ENCODE results near the gene ASIC4. TPM values are rescaled to one million over a fixed set of nuclear protein-coding genes. Genes with fewer than 3 reads are reported as not detected.

The ASIC4 gene
- total RNA-seq, 1 experiment from 2014 or later = not detected

- DNase-seq (ENCODE audit: low read depth in 1 of 2, low spot score in 2 of 2) = no peak
- Histone ChIP-seq H3K9me3 (replicated peaks) (no peaks in the 10 kb centered on the region), H3K4me3 (no peak overlapping the region), H3K27me3 (replicated peaks) (peaks cover 19% of the 10 kb centered on the region), H3K4me1 (replicated peaks) (peaks cover 4% of the 10 kb centered on the region; the same call in 1 of the 2 replicates), H3K27ac (no peak overlapping the region), H3K36me3 (peaks cover 8% of the 10 kb centered on the region; the same call in 1 of the 2 replicates)
Measured at GRCh38 chr2:219533930-219534661, 19.8 kb downstream of the ASIC4 start.

GRCh38 chr2:219536425-219536824 lies 22.1 kb downstream of the ASIC4 start:
- H3K9me3 ChIP-seq (replicated peaks) = no peaks in the 10 kb centered on the region

GRCh38 chr2:219536967-219537366 lies 22.7 kb downstream of the ASIC4 start:
- peaks cover 34% of the 10 kb centered on the region for H3K36me3 ChIP-seq

More at GRCh38 chr2:219536425-219536824, 22.1 kb downstream of the ASIC4 start:
- H3K4me1 ChIP-seq (replicated peaks) = no peaks in the 10 kb centered on the region
- no peak overlapping the region for H3K27ac ChIP-seq
- DNase-seq (ENCODE audit: low read depth in 1 of 2, low spot score in 2 of 2) = no peak
- H3K27me3 ChIP-seq (replicated peaks) = peaks cover 9% of the 10 kb centered on the region
- H3K36me3 ChIP-seq = peaks cover 30% of the 10 kb centered on the region
- no peak overlapping the region for H3K4me3 ChIP-seq

GRCh38 chr2:219537657-219538488 lies 23.6 kb downstream of the ASIC4 start:
- peaks cover 34% of the 10 kb centered on the region for H3K36me3 ChIP-seq
- H3K4me3 ChIP-seq = no peak overlapping the region
- H3K27me3 ChIP-seq (replicated peaks) = no peaks in the 10 kb centered on the region
- no peaks in the 10 kb centered on the region for H3K4me1 ChIP-seq (replicated peaks)
- no peak for DNase-seq (ENCODE audit: low read depth in 1 of 2, low spot score in 2 of 2)
- H3K9me3 ChIP-seq (replicated peaks) = no peaks in the 10 kb centered on the region
- H3K27ac ChIP-seq = no peak overlapping the region

More at GRCh38 chr2:219536967-219537366, 22.7 kb downstream of the ASIC4 start:
- no peaks in the 10 kb centered on the region for H3K4me1 ChIP-seq (replicated peaks)
- no peak overlapping the region for H3K27ac ChIP-seq
- no peaks in the 10 kb centered on the region for H3K9me3 ChIP-seq (replicated peaks)
- no peak for DNase-seq (ENCODE audit: low read depth in 1 of 2, low spot score in 2 of 2)
- H3K27me3 ChIP-seq (replicated peaks) = peaks cover 5% of the 10 kb centered on the region; the same call in 1 of the 2 replicates
- H3K4me3 ChIP-seq = no peak overlapping the region

- Histone ChIP-seq H3K4me1 (replicated peaks) (no peaks in the 10 kb centered on the region), H3K4me3 (no peak overlapping the region), H3K9me3 (replicated peaks) (no peaks in the 10 kb centered on the region), H3K27ac (no peak overlapping the region), H3K27me3 (replicated peaks) (no peaks in the 10 kb centered on the region), H3K36me3 (peaks cover 34% of the 10 kb centered on the region)
- no peak for DNase-seq (ENCODE audit: low read depth in 1 of 2, low spot score in 2 of 2)
Measured at GRCh38 chr2:219538504-219538951, 24.2 kb downstream of the ASIC4 start.

- H3K4me3 ChIP-seq = no peak overlapping the region
- no peaks in the 10 kb centered on the region for H3K27me3 ChIP-seq (replicated peaks)
- H3K9me3 ChIP-seq (replicated peaks) = no peaks in the 10 kb centered on the region
- no peak overlapping the region for H3K27ac ChIP-seq
- peaks cover 34% of the 10 kb centered on the region for H3K36me3 ChIP-seq
- DNase-seq (ENCODE audit: low read depth in 1 of 2, low spot score in 2 of 2) = no peak
- peaks cover 3% of the 10 kb centered on the region for H3K4me1 ChIP-seq (replicated peaks)
Measured at GRCh38 chr2:219538956-219539788, 24.9 kb downstream of the ASIC4 start.

- no peaks in the 10 kb centered on the region for H3K27me3 ChIP-seq (replicated peaks)
- no peak for DNase-seq (ENCODE audit: low read depth in 1 of 2, low spot score in 2 of 2)
- peaks cover 4% of the 10 kb centered on the region for H3K4me1 ChIP-seq (replicated peaks)
- H3K27ac ChIP-seq = no peak overlapping the region
- no peak overlapping the region for H3K4me3 ChIP-seq
- peaks cover 34% of the 10 kb centered on the region for H3K36me3 ChIP-seq
- no peaks in the 10 kb centered on the region for H3K9me3 ChIP-seq (replicated peaks)
Measured at GRCh38 chr2:219539926-219540678, 25.8 kb downstream of the ASIC4 start.

- Histone ChIP-seq H3K9me3 (replicated peaks) (no peaks in the 10 kb centered on the region), H3K36me3 (peaks cover 34% of the 10 kb centered on the region), H3K27ac (no peak overlapping the region), H3K4me3 (no peak overlapping the region), H3K27me3 (replicated peaks) (no peaks in the 10 kb centered on the region), H3K4me1 (replicated peaks) (peaks cover 4% of the 10 kb centered on the region)
- DNase-seq (ENCODE audit: low read depth in 1 of 2, low spot score in 2 of 2) = no peak
Measured at GRCh38 chr2:219540784-219541504, 26.7 kb downstream of the ASIC4 start.

GRCh38 chr2:219541611-219542180 lies 27.4 kb downstream of the ASIC4 start:
- no peak overlapping the region for H3K4me3 ChIP-seq
- no peak overlapping the region for H3K27ac ChIP-seq
- peaks cover 4% of the 10 kb centered on the region for H3K4me1 ChIP-seq (replicated peaks)
- peaks cover 34% of the 10 kb centered on the region for H3K36me3 ChIP-seq
- no peaks in the 10 kb centered on the region for H3K9me3 ChIP-seq (replicated peaks)
- DNase-seq (ENCODE audit: low read depth in 1 of 2, low spot score in 2 of 2) = peak in 1 of 2 experiments; percentile 40
- H3K27me3 ChIP-seq (replicated peaks) = no peaks in the 10 kb centered on the region

- Histone ChIP-seq H3K36me3 (peaks cover 34% of the 10 kb centered on the region), H3K4me3 (peak overlapping the region; percentile 66), H3K27me3 (replicated peaks) (no peaks in the 10 kb centered on the region), H3K9me3 (replicated peaks) (no peaks in the 10 kb centered on the region), H3K27ac (no peak overlapping the region; the same call in 1 of the 2 replicates), H3K4me1 (replicated peaks) (peaks cover 4% of the 10 kb centered on the region)
- peak in 1 of 2 experiments; percentile 78 for DNase-seq (ENCODE audit: low read depth in 1 of 2, low spot score in 2 of 2)
Measured at GRCh38 chr2:219542931-219543595, 28.8 kb downstream of the ASIC4 start.

- peak; percentile 99 for DNase-seq (ENCODE audit: low read depth in 1 of 2, low spot score in 2 of 2)
- Histone ChIP-seq H3K36me3 (peaks cover 30% of the 10 kb centered on the region), H3K9me3 (replicated peaks) (no peaks in the 10 kb centered on the region), H3K27ac (no peak within 1 kb of the TSS; the same call in 1 of the 2 replicates), H3K27me3 (replicated peaks) (no peaks in the 10 kb centered on the region), H3K4me3 (peak within 1 kb of the TSS; percentile 66), H3K4me1 (replicated peaks) (peaks cover 4% of the 10 kb centered on the region)
Measured at GRCh38 chr2:219543596-219544358, 29.5 kb downstream of the ASIC4 start, which contains the start of the genes CHPF and TMEM198. CHPF (minus strand) TSS chr2:219543809; CDS start chr2:219543538, 271 bp downstream. TMEM198 (plus strand) TSS chr2:219544028; CDS start chr2:219544728, 700 bp downstream.

Measured in SJSA1 (cell line).